ENCODE results near the gene OR52I2.

The OR52I2 gene

DNA sequence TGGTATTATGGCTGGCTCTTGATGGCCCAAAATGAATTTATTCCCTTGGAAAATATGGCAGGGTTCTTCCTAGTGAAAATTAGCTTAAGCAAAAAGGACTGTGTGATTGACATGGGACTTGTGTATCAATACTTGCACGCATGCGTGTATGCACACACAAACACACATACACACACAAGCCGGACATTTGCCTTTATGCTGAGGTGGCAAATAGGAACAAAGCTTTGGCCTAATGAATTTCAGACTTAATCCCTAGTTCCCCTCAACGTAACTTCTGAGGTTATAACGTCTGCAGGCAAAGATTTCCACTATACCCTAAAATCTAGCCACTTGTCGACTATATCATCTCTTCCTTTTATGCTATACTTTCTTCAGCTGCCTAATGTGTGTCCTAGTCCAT lies 2.9 kb upstream of the OR52I2 start:
- TF ChIP-seq POLR2AphosphoS5 (IDR thresholded peaks at IDR 0.05; ENCODE audit: low read depth, low read length) (no peak), SIN3A (IDR thresholded peaks at IDR 0.05; ENCODE audit: borderline replicate concordance, insufficient read depth, low read length) (no peak), TAF1 (IDR thresholded peaks at IDR 0.05; ENCODE audit: borderline replicate concordance, insufficient read depth, low read length) (no peak), FOXP2 (optimal IDR thresholded peaks at IDR 0.05; ENCODE audit: borderline replicate concordance, extremely low read depth, extremely low read length, insufficient read depth) (no peak)
- TF ChIP-seq, protein P1, sequence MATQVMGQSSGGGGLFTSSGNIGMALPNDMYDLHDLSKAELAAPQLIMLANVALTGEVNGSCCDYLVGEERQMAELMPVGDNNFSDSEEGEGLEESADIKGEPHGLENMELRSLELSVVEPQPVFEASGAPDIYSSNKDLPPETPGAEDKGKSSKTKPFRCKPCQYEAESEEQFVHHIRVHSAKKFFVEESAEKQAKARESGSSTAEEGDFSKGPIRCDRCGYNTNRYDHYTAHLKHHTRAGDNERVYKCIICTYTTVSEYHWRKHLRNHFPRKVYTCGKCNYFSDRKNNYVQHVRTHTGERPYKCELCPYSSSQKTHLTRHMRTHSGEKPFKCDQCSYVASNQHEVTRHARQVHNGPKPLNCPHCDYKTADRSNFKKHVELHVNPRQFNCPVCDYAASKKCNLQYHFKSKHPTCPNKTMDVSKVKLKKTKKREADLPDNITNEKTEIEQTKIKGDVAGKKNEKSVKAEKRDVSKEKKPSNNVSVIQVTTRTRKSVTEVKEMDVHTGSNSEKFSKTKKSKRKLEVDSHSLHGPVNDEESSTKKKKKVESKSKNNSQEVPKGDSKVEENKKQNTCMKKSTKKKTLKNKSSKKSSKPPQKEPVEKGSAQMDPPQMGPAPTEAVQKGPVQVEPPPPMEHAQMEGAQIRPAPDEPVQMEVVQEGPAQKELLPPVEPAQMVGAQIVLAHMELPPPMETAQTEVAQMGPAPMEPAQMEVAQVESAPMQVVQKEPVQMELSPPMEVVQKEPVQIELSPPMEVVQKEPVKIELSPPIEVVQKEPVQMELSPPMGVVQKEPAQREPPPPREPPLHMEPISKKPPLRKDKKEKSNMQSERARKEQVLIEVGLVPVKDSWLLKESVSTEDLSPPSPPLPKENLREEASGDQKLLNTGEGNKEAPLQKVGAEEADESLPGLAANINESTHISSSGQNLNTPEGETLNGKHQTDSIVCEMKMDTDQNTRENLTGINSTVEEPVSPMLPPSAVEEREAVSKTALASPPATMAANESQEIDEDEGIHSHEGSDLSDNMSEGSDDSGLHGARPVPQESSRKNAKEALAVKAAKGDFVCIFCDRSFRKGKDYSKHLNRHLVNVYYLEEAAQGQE (IDR thresholded peaks at IDR 0.05; ENCODE audit: insufficient read depth in 1 of 2, low read depth in 2 of 2, low read length in 2 of 2): no peak

DNA sequence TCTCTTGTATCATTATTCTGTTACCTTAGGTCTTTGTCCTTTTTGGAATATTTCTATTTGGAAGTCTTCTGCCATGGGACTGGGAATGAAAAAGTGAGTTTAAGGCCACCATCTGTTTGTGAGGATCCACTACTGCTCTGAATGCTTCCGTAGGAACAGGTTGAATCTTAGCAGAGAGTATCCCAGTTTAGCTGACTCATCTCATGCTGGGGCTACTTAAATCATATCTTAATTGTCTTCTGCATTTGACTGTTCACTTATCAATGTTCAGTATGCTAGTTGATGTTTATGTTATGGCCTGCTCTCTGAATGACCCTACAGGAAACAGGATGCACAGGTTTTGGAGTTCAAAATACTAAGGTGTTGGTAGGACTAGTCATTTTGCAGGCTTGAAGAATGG lies 1.4 kb upstream of the OR52I2 start:
- TF ChIP-seq SIN3A (IDR thresholded peaks at IDR 0.05; ENCODE audit: borderline replicate concordance, insufficient read depth, low read length): no peak
- TF ChIP-seq FOXP2 (optimal IDR thresholded peaks at IDR 0.05; ENCODE audit: borderline replicate concordance, extremely low read depth, extremely low read length, insufficient read depth): no peak

DNA sequence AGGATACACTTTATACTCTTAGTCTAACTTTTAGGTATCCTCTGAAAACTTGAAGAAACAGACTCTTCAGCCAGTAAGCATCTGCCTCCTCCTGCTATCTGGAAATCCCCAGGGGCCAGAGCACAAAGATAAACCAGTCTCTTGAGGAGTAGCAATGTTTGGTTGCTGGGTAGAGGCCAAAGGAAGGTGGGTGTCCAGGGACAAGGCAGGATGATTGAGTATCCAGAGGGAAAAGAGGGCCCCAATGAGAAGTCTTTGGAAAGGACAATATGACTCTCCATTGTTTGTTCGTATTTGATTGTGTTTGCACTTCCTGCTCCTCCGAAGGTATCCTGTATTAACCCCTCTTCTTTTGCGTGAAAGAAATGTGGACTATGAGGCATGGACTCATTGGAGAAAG lies 7.5 kb downstream of the OR52I2 start:
- TF ChIP-seq TAF1 (IDR thresholded peaks at IDR 0.05; ENCODE audit: borderline replicate concordance, insufficient read depth, low read length): no peak
- no peak for TF ChIP-seq FOXP2 (optimal IDR thresholded peaks at IDR 0.05; ENCODE audit: borderline replicate concordance, extremely low read depth, extremely low read length, insufficient read depth)
- TF ChIP-seq, protein P1 (IDR thresholded peaks at IDR 0.05; ENCODE audit: insufficient read depth in 1 of 2, low read depth in 2 of 2, low read length in 2 of 2): no peak
- TF ChIP-seq SIN3A (IDR thresholded peaks at IDR 0.05; ENCODE audit: borderline replicate concordance, insufficient read depth, low read length): no peak
- no peak for TF ChIP-seq POLR2AphosphoS5 (IDR thresholded peaks at IDR 0.05; ENCODE audit: low read depth, low read length)

DNA sequence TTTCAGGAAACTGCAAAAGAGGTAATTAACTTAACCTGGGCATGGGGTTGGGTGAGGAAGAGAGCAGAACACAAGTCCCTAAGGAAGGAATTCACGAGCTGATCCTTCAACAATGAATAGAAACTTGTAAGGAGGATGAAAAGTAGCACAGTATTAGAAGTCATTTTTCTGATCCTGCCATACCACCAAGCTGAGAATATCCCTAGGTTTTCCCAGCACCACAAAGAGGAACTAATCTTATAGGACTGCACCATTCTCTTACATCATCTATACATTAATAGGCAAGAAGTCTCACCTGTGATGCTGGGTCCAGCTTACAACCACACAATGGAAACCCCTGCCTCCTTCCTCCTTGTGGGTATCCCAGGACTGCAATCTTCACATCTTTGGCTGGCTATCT lies 12.2 kb downstream of the OR52I2 start, which contains the start of gene OR52I1:
TSS of gene OR52I1 (plus strand) at position 301 of the 400 bp plus-strand sequence. CDS start at position 301, 0 bp downstream.
- TF ChIP-seq FOXP2 (optimal IDR thresholded peaks at IDR 0.05; ENCODE audit: borderline replicate concordance, extremely low read depth, extremely low read length, insufficient read depth) (no peak), SIN3A (IDR thresholded peaks at IDR 0.05; ENCODE audit: borderline replicate concordance, insufficient read depth, low read length) (no peak), POLR2AphosphoS5 (IDR thresholded peaks at IDR 0.05; ENCODE audit: low read depth, low read length) (no peak), TAF1 (IDR thresholded peaks at IDR 0.05; ENCODE audit: borderline replicate concordance, insufficient read depth, low read length) (no peak)
- TF ChIP-seq, protein P1 (IDR thresholded peaks at IDR 0.05; ENCODE audit: insufficient read depth in 1 of 2, low read depth in 2 of 2, low read length in 2 of 2): no peak

DNA sequence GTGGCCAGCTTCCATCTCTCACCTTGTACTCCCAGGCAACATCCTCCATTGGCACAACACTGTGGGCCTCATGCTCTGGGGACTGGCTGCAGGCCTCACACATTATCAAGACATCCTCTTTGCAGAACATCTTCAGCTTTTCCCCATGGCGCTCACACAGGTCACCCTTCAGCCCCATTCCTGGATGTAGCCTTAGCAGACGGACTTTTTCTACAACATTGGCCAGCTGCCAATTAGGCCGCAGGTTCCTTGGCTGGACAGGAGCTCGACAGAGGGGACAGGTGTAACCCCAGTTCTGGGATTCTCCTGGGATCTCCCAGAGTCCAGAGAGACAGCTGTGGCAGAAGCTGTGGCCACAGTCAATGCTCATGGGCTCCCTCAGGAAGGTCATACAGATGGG lies 23.5 kb downstream of the OR52I2 start:
- no peak for TF ChIP-seq TAF1 (IDR thresholded peaks at IDR 0.05; ENCODE audit: borderline replicate concordance, insufficient read depth, low read length)
- no peak for TF ChIP-seq FOXP2 (optimal IDR thresholded peaks at IDR 0.05; ENCODE audit: borderline replicate concordance, extremely low read depth, extremely low read length, insufficient read depth)
- no peak for TF ChIP-seq POLR2AphosphoS5 (IDR thresholded peaks at IDR 0.05; ENCODE audit: low read depth, low read length)
- TF ChIP-seq, protein P1 (IDR thresholded peaks at IDR 0.05; ENCODE audit: insufficient read depth in 1 of 2, low read depth in 2 of 2, low read length in 2 of 2): no peak
- no peak for TF ChIP-seq SIN3A (IDR thresholded peaks at IDR 0.05; ENCODE audit: borderline replicate concordance, insufficient read depth, low read length)
